PC-3 (cell line): Measurements from ENCODE around the gene VPREB3.

ENCODE experiments used
- CTCF ChIP-seq: fragments of 300-600 bp; sonication (generic); conservative IDR thresholded peaks from 2 replicates; pipeline ENCODE4 v1.5.1; 2017; ENCODE audit warnings: antibody characterized with exemption, low read depth, mild to moderate bottlenecking, low read length
- EZH2 ChIP-seq: fragments of 300-600 bp; sonication (generic); IDR thresholded peaks from one replicate; pipeline ENCODE4 v1.6.1; 2017; ENCODE audit warnings: antibody characterized with exemption, mild to moderate bottlenecking, low read length; ENCODE audit not compliant: unreplicated experiment

GRCh38 chr22:23790819-23791737 is 36.9 kb upstream of the VPREB3 start:
- TF ChIP-seq CTCF (no peak), EZH2 (no peak)
